CD14-positive monocyte (primary cell): ENCODE results near the gene FBXL13. TPM values are rescaled to one million over a fixed set of nuclear protein-coding genes. Genes with fewer than 3 reads are reported as not detected.

Experiments
- DNase-seq, 3 donors: peaks; one replicate each; pipeline ENCODE4 v3.0.0-alpha.2; 2011 to 2022
- H2AFZ ChIP-seq: 2 replicates; pipeline ENCODE4 v1.6.0; 2012; ENCODE audit warnings: mild to moderate bottlenecking, low read depth, low read length, inconsistent platforms; ENCODE audit not compliant: insufficient read depth, poor library complexity, severe bottlenecking
- H3K27ac ChIP-seq, 2 donors: 1 replicate in 1 of 2; 2 replicates in 1 of 2; pipeline ENCODE4 v1.5.1; 2012 to 2013; ENCODE audit warnings: low read length in 2 of 2, control low read depth in 1 of 2, inconsistent platforms in 1 of 2, low read depth in 1 of 2, mild to moderate bottlenecking in 1 of 2
- H3K27me3 ChIP-seq, 2 donors: one replicate each; pipeline versions ENCODE4 v1.6.0 to v1.6.1; 2011 to 2013; ENCODE audit warnings: low read length in 2 of 2; ENCODE audit not compliant: control insufficient read depth in 2 of 2, insufficient read depth in 2 of 2
- H3K36me3 ChIP-seq, 2 donors: replicated peaks in 1 of 2; 1 replicate in 1 of 2; 2 replicates in 1 of 2; pipeline versions ENCODE4 v1.5.1 to v1.6.1; 2012 to 2013; ENCODE audit warnings: low read length in 2 of 2, control low read depth in 1 of 2, inconsistent platforms in 1 of 2, mild to moderate bottlenecking in 1 of 2; ENCODE audit not compliant: insufficient read depth in 2 of 2, control insufficient read depth in 1 of 2
- H3K4me1 ChIP-seq, 2 donors: 1 replicate in 1 of 2; 2 replicates in 1 of 2; pipeline versions ENCODE4 v1.5.1 to v1.6.1; 2012 to 2013; ENCODE audit warnings: low read length in 2 of 2, control low read depth in 1 of 2, inconsistent platforms in 1 of 2, mild to moderate bottlenecking in 1 of 2, moderate library complexity in 1 of 2; ENCODE audit not compliant: insufficient read depth in 2 of 2, control insufficient read depth in 1 of 2
- H3K4me2 ChIP-seq: replicated peaks from 2 replicates; pipeline ENCODE3; 2012; ENCODE audit warnings: low read length, moderate library complexity, mild to moderate bottlenecking; ENCODE audit not compliant: poor library complexity, severe bottlenecking; ENCODE audit errors: extremely low read depth
- H3K4me3 ChIP-seq, 3 experiments: fragments of 200-600 bp in 1 of 3; sonication (generic) in 1 of 3; replicated peaks in 1 of 3; 1 replicate in 2 of 3; 2 replicates in 1 of 3; pipeline ENCODE4 v1.5.1; 2011 to 2013; ENCODE audit warnings: low read length in 3 of 3, mild to moderate bottlenecking in 3 of 3, control low read depth in 2 of 3, low read depth in 2 of 3, inconsistent platforms in 1 of 3, moderate library complexity in 1 of 3
- H3K79me2 ChIP-seq: 2 replicates; pipeline ENCODE4 v1.6.0; 2012; ENCODE audit warnings: mild to moderate bottlenecking, control low read depth, inconsistent platforms, low read length, moderate library complexity; ENCODE audit not compliant: insufficient read depth
- H3K9ac ChIP-seq: 2 replicates; pipeline ENCODE4 v1.6.0; 2017; ENCODE audit warnings: low read length, mild to moderate bottlenecking; ENCODE audit not compliant: insufficient read depth, poor library complexity, severe bottlenecking
- H3K9me3 ChIP-seq, 2 donors: replicated peaks in 1 of 2; 1 replicate in 1 of 2; 2 replicates in 1 of 2; pipeline versions ENCODE4 v1.5.1 to v1.6.1; 2012 to 2013; ENCODE audit warnings: low read length in 2 of 2, control low read depth in 1 of 2; ENCODE audit not compliant: control insufficient read depth in 1 of 2, insufficient read depth in 1 of 2
- H4K20me1 ChIP-seq: 2 replicates; pipeline ENCODE4 v1.6.0; 2012; ENCODE audit warnings: mild to moderate bottlenecking, low read length, control low read depth, moderate library complexity; ENCODE audit not compliant: insufficient read depth
- H3K27ac Mint-ChIP-seq, 7 donors: one replicate each; pipeline ENCODE4 v1.8.0; 2020; ENCODE audit warnings: mild to moderate bottlenecking in 7 of 7, mixed read lengths in 7 of 7, moderate library complexity in 6 of 7, inconsistent platforms in 2 of 7
- H3K27me3 Mint-ChIP-seq, 3 donors: one replicate each; pipeline ENCODE4 v1.8.0; 2021 to 2022; ENCODE audit warnings: low read depth in 3 of 3, mild to moderate bottlenecking in 3 of 3, mixed read lengths in 3 of 3, moderate library complexity in 3 of 3, inconsistent platforms in 1 of 3
- H3K36me3 Mint-ChIP-seq, 2 donors: one replicate each; pipeline ENCODE4 v1.8.0; 2020; ENCODE audit warnings: mixed read lengths in 2 of 2, inconsistent platforms in 1 of 2, mild to moderate bottlenecking in 1 of 2
- H3K4me1 Mint-ChIP-seq: one replicate; pipeline ENCODE4 v1.8.0; 2020; ENCODE audit warnings: mild to moderate bottlenecking, mixed read lengths
- H3K4me3 Mint-ChIP-seq, 2 donors: one replicate each; pipeline ENCODE4 v1.8.0; 2020; ENCODE audit warnings: mild to moderate bottlenecking in 2 of 2, mixed read lengths in 2 of 2, moderate library complexity in 1 of 2
- H3K9me3 Mint-ChIP-seq, 7 donors: one replicate each; pipeline ENCODE4 v1.8.0; 2020 to 2022; ENCODE audit warnings: mixed read lengths in 7 of 7, mild to moderate bottlenecking in 6 of 7, moderate library complexity in 6 of 7, inconsistent platforms in 2 of 7
- CTCF ChIP-seq: fragments of 200-600 bp; IDR thresholded peaks from one replicate; pipeline ENCODE4 v1.8.0; 2022; ENCODE audit warnings: antibody characterized with exemption, mild to moderate bottlenecking
- WGBS: methylation state at CpG from one replicate; pipeline ENCODE4 v1.1.5; 2013; ENCODE audit warnings: missing lambda C conversion rate; ENCODE audit not compliant: insufficient coverage; 5-methylcytosine and 5-hydroxymethylcytosine counted together
- intact Hi-C, 2 donors: fragments of 100-400 bp; cut with micrococcal nuclease; formaldehyde crosslinking; loops; one replicate each; pipeline versions ENCODE4 v1.15.0 to v1.15.1; 2023
- polyA plus RNA-seq, 3 donors: library from polyadenylated mRNA; depleted of rRNA in 1 of 3; unstranded in 2 of 3; stranded (reverse) in 1 of 3; fragments of 300-500 nt in 2 of 3; fragments of >200 nt in 1 of 3; fragmentation: Illumina TruSeq in 2 of 3; gene quantifications; 1 replicate in 2 of 3; 2 replicates in 1 of 3; pipeline ENCODE4 v1.2.3, GENCODE V29; 2012 to 2021

Gene FBXL13
- polyA plus RNA-seq, 3 donors = 0.05 TPM; not detected in 2

- Histone ChIP-seq H3K4me2 (no peak overlapping the region), H3K79me2 (no peaks in the 10 kb centered on the region), H4K20me1 (no peaks in the 10 kb centered on the region), H3K27me3 (no peaks in the 10 kb centered on the region), H3K36me3 (no peaks in the 10 kb centered on the region), H3K4me3 (no peak overlapping the region), H3K9ac (no peak overlapping the region), H3K4me1 (peaks cover 49 to 52% of the 10 kb centered on the region in 2 donors), H2AFZ (no peak overlapping the region), H3K27ac (peak overlapping the region in 1 of 2 donors; percentile 36), H3K9me3 (no peaks in the 10 kb centered on the region)
- no peak overlapping the region for H3K4me3 Mint-ChIP-seq
- 100% methylated on average over 1 of the region's 5 CpGs for WGBS
- intact Hi-C loops = no loop called here
- H3K36me3 Mint-ChIP-seq = no peaks in the 10 kb centered on the region
- H3K27me3 Mint-ChIP-seq = no peaks in the 10 kb centered on the region
- peak overlapping the region in 2 of 7 donors; percentile 40 to 46 for H3K27ac Mint-ChIP-seq
- DNase-seq = no peak
- no peak for TF ChIP-seq CTCF
- peaks cover 0 to 2% (median 0%) of the 10 kb centered on the region in 7 donors for H3K9me3 Mint-ChIP-seq
- H3K4me1 Mint-ChIP-seq = peaks cover 78% of the 10 kb centered on the region
Observed at GRCh38 chr7:102890971-102891692, 183.5 kb downstream of the FBXL13 start.

GRCh38 chr7:102890292-102890970, 184.2 kb downstream of the FBXL13 start:
- DNase-seq = peak; percentile 40 to 64 (median 46)
- Histone ChIP-seq H4K20me1 (no peaks in the 10 kb centered on the region), H3K36me3 (no peaks in the 10 kb centered on the region), H3K27ac (peak overlapping the region in 1 of 2 donors; percentile 36), H3K9ac (no peak overlapping the region), H3K4me3 (no peak overlapping the region), H3K9me3 (no peaks in the 10 kb centered on the region), H3K4me1 (peaks cover 50 to 57% of the 10 kb centered on the region in 2 donors), H3K27me3 (no peaks in the 10 kb centered on the region), H3K79me2 (no peaks in the 10 kb centered on the region), H2AFZ (peak overlapping the region; percentile 36), H3K4me2 (no peak overlapping the region)
- peaks cover 0 to 2% (median 0%) of the 10 kb centered on the region in 7 donors for H3K9me3 Mint-ChIP-seq
- no peaks in the 10 kb centered on the region for H3K36me3 Mint-ChIP-seq
- peak overlapping the region in 3 of 7 donors; percentile 19 to 68 (median 50) for H3K27ac Mint-ChIP-seq
- no CpG with 5 or more reads among the region's 2 CpGs for WGBS
- H3K27me3 Mint-ChIP-seq = no peaks in the 10 kb centered on the region
- peak overlapping the region in 1 of 2 donors; percentile 51 for H3K4me3 Mint-ChIP-seq
- no peak for TF ChIP-seq CTCF
- intact Hi-C loops = no loop called here
- peaks cover 75% of the 10 kb centered on the region for H3K4me1 Mint-ChIP-seq
